Liver (tissue), 9 donors: ENCODE data around the gene SPN. TPM values are rescaled to one million over a fixed set of nuclear protein-coding genes. Genes with fewer than 3 reads are reported as not detected.

Experiments
- DNase-seq: peaks from one replicate; pipeline ENCODE4 v3.0.0-alpha.2; 2017; ENCODE audit warnings: low spot score
- H3K27ac ChIP-seq, 2 donors: one replicate each; pipeline ENCODE4 v1.7.0; 2013; ENCODE audit warnings: inconsistent platforms in 2 of 2, low read length in 2 of 2, control low read depth in 1 of 2, low read depth in 1 of 2, mild to moderate bottlenecking in 1 of 2
- H3K27me3 ChIP-seq, 4 donors: one replicate each; pipeline versions ENCODE4 v1.6.1 to v1.7.0; 2013; ENCODE audit warnings: low read length in 3 of 4, inconsistent platforms in 1 of 4, mild to moderate bottlenecking in 1 of 4, moderate library complexity in 1 of 4; ENCODE audit not compliant: control insufficient read depth in 4 of 4, insufficient read depth in 4 of 4
- H3K36me3 ChIP-seq, 4 donors: one replicate each; pipeline versions ENCODE4 v1.6.1 to v1.7.0; 2013; ENCODE audit warnings: low read length in 3 of 4, mild to moderate bottlenecking in 3 of 4, low read depth in 1 of 4, moderate library complexity in 1 of 4; ENCODE audit not compliant: control insufficient read depth in 4 of 4, insufficient read depth in 3 of 4
- H3K4me1 ChIP-seq, 4 donors: one replicate each; pipeline versions ENCODE4 v1.6.1 to v1.7.0; 2013; ENCODE audit warnings: low read length in 3 of 4, mild to moderate bottlenecking in 3 of 4, moderate library complexity in 1 of 4; ENCODE audit not compliant: control insufficient read depth in 4 of 4, insufficient read depth in 4 of 4
- H3K4me3 ChIP-seq, 3 donors: one replicate each; pipeline versions ENCODE4 v1.6.1 to v1.7.0; 2013; ENCODE audit warnings: low read length in 3 of 3, control low read depth in 1 of 3, low read depth in 1 of 3, mild to moderate bottlenecking in 1 of 3
- H3K9ac ChIP-seq, 2 donors: one replicate each; pipeline ENCODE4 v1.7.0; 2013; ENCODE audit warnings: low read length in 2 of 2, mild to moderate bottlenecking in 2 of 2, moderate library complexity in 2 of 2, control low read depth in 1 of 2, low read depth in 1 of 2
- H3K9me3 ChIP-seq, 4 donors: one replicate each; pipeline versions ENCODE4 v1.6.1 to v1.7.0; 2013; ENCODE audit warnings: low read length in 3 of 4; ENCODE audit not compliant: control insufficient read depth in 4 of 4
- EGR1 ChIP-seq, 2 donors: IDR thresholded peaks; 2 replicates each; pipeline ENCODE4 v1.6.1; 2016 to 2018; ENCODE audit warnings: antibody characterized with exemption in 2 of 2, low read depth in 2 of 2
- FOXA1 ChIP-seq: IDR thresholded peaks from 2 replicates; pipeline ENCODE4 v1.6.1; 2016; ENCODE audit warnings: antibody characterized with exemption
- FOXA2 ChIP-seq: IDR thresholded peaks from 2 replicates; pipeline ENCODE4 v1.6.1; 2016; ENCODE audit warnings: antibody characterized with exemption
- GABPA ChIP-seq, 2 donors: IDR thresholded peaks in 1 of 2; conservative IDR thresholded peaks in 1 of 2; 2 replicates each; pipeline ENCODE4 v1.6.1; 2016; ENCODE audit warnings: antibody characterized with exemption in 2 of 2, mild to moderate bottlenecking in 1 of 2, moderate library complexity in 1 of 2
- HNF4A ChIP-seq, 2 donors: conservative IDR thresholded peaks; 2 replicates each; pipeline ENCODE4 v1.6.1; 2016; ENCODE audit warnings: antibody characterized with exemption in 2 of 2, mild to moderate bottlenecking in 2 of 2
- HNF4G ChIP-seq: IDR thresholded peaks from 2 replicates; pipeline ENCODE4 v1.6.1; 2016; ENCODE audit warnings: antibody characterized with exemption
- JUND ChIP-seq, 2 donors: IDR thresholded peaks; 2 replicates each; pipeline ENCODE4 v1.6.1; 2016; ENCODE audit warnings: antibody characterized with exemption in 2 of 2
- NR2F2 ChIP-seq: IDR thresholded peaks from 2 replicates; pipeline ENCODE4 v1.6.1; 2016; ENCODE audit warnings: antibody characterized with exemption
- RAD21 ChIP-seq, 2 donors: IDR thresholded peaks; 2 replicates each; pipeline ENCODE4 v1.6.1; 2016; ENCODE audit warnings: antibody characterized with exemption in 2 of 2, mild to moderate bottlenecking in 2 of 2
- RXRA ChIP-seq, 2 donors: IDR thresholded peaks; 2 replicates each; pipeline ENCODE4 v1.6.1; 2017 to 2018; ENCODE audit warnings: antibody characterized with exemption in 2 of 2, mild to moderate bottlenecking in 1 of 2
- SP1 ChIP-seq: IDR thresholded peaks from 2 replicates; pipeline ENCODE4 v1.6.1; 2018; ENCODE audit warnings: antibody characterized with exemption, mild to moderate bottlenecking
- TAF1 ChIP-seq: conservative IDR thresholded peaks from 2 replicates; pipeline ENCODE4 v1.6.1; 2016; ENCODE audit warnings: antibody characterized with exemption, mild to moderate bottlenecking
- YY1 ChIP-seq: IDR thresholded peaks from 2 replicates; pipeline ENCODE4 v1.6.1; 2016; ENCODE audit warnings: antibody characterized with exemption, mild to moderate bottlenecking
- WGBS: extraction: QIAGEN DNeasy Blood & Tissue Kit; methylation state at CpG from one replicate; pipeline ENCODE4 v1.1.7; 2013; 5-methylcytosine and 5-hydroxymethylcytosine counted together
- polyA plus RNA-seq, 2 donors: library from polyadenylated mRNA; stranded (reverse) in 1 of 2; unstranded in 1 of 2; fragments of 200-250 nt in 1 of 2; fragments of >200 nt in 1 of 2; fragmentation: Nextera tagmentation in 1 of 2; extraction: Ambion mirVana in 1 of 2; gene quantifications; one replicate each; pipeline versions ENCODE4 v1.2.1 to v1.2.3, GENCODE V29; 2013 to 2015
- total RNA-seq, 2 donors: library from RNA; depleted of rRNA; stranded (reverse); fragments of >200 nt; gene quantifications; one replicate each; pipeline ENCODE4 v1.2.3, GENCODE V29; 2014
- TF ChIP-seq, protein P1 (sequence below): IDR thresholded peaks from 2 replicates; pipeline ENCODE4 v1.6.1; 2016; ENCODE audit warnings: antibody characterized with exemption, mild to moderate bottlenecking
- TF ChIP-seq, protein P2 (sequence below): IDR thresholded peaks from 2 replicates; pipeline ENCODE4 v1.6.1; 2016; ENCODE audit warnings: antibody characterized with exemption
- TF ChIP-seq, protein P3 (sequence below): IDR thresholded peaks from 2 replicates; pipeline ENCODE4 v1.6.1; 2016; ENCODE audit warnings: antibody characterized with exemption
- TF ChIP-seq, protein P4 (sequence below): fragments of 150-350 bp; IDR thresholded peaks from 2 replicates; pipeline ENCODE4 v1.5.1; 2017; ENCODE audit warnings: improper control_type of control experiment, low read depth, low read length; ENCODE audit not compliant: missing input control
- TF ChIP-seq, protein P5 (sequence below): IDR thresholded peaks from 2 replicates; pipeline ENCODE4 v1.6.1; 2016; ENCODE audit warnings: antibody characterized with exemption
- donor health status: healthy.
- donor health status: healthy.
- donor health status: healthy.
- donor health status: healthy.
- donor health status: healthy.

SPN gene
- total and polyA plus RNA-seq, 4 donors = 0.85 to 31.2 (median 0.91) TPM

DNA sequence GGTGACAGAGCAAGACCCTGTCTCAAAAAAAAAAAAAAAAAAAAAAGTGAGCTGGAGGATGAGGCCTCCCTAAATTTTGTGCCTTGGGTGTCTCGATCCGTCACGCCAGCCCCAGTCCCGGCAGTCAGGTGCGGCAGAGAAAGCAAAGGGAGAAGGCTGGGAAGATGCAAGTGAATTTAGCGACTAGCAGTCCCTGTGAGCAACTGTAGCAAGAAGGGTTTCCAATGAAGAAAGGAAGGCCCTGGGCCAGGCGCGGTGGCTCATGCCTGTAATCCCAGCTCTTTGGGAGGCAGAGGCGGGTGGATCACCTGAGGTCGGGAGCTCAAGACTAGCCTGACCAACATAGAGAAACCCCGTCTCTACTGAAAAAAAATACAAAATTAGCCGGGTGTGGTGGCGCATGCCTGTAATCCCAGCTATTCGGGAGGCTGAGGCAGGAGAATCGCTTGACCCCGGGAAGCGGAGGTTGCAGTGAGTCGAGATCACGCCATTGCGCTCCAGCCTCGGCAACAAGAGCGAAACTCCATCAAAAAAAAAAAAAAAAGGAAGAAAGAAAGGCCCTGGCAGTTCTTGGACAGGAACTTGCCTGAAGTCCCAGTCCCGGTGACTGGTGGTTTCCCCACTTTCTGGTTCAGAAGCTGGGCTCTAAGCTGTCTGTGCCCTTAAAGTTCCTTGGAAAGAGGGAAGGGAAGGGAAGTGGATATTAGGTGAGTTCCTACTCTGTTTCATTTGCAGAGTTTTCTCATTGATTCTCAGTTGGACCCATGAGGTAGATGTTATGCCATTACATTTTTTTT, 14.1 kb downstream of the SPN start (continued):
- TF ChIP-seq, protein P1, sequence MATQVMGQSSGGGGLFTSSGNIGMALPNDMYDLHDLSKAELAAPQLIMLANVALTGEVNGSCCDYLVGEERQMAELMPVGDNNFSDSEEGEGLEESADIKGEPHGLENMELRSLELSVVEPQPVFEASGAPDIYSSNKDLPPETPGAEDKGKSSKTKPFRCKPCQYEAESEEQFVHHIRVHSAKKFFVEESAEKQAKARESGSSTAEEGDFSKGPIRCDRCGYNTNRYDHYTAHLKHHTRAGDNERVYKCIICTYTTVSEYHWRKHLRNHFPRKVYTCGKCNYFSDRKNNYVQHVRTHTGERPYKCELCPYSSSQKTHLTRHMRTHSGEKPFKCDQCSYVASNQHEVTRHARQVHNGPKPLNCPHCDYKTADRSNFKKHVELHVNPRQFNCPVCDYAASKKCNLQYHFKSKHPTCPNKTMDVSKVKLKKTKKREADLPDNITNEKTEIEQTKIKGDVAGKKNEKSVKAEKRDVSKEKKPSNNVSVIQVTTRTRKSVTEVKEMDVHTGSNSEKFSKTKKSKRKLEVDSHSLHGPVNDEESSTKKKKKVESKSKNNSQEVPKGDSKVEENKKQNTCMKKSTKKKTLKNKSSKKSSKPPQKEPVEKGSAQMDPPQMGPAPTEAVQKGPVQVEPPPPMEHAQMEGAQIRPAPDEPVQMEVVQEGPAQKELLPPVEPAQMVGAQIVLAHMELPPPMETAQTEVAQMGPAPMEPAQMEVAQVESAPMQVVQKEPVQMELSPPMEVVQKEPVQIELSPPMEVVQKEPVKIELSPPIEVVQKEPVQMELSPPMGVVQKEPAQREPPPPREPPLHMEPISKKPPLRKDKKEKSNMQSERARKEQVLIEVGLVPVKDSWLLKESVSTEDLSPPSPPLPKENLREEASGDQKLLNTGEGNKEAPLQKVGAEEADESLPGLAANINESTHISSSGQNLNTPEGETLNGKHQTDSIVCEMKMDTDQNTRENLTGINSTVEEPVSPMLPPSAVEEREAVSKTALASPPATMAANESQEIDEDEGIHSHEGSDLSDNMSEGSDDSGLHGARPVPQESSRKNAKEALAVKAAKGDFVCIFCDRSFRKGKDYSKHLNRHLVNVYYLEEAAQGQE = no peak
- TF ChIP-seq JUND (IDR thresholded peaks at IDR 0.05) = no peak

DNA sequence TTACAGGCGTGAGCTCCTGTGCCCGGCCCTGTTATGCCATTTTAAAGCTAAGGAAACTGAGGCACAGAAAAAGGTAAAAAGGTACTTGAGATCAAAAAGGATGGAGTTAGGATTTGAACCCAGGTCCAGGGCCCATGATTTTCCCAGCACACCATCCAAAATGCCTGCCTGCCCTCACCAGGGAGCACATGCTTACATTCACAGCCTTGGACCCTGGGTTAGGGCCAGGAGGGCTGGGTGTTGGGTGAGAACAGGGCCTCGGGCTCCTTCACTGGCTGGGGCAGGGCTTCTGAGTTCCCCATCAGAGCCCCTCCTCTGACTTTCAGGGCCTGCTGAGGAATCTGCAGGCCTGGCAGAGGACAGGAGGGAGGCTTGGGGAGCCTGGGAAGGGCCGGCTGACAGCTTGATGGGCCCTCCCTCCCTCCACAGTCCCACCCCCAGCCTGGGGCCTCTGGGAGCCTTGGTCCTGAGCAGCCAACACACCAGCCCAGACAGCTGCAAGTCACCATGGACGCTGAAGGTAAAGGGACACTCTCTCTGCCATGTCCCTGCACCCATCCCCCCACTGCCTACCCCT, 15.7 kb downstream of the SPN start, which contains the start of gene QPRT:
QPRT (plus strand) TSS at position 490 of the 577 bp plus-strand sequence; CDS start at position 508, 18 bp downstream.
- peak within 1 kb of the TSS; percentile 57 to 86 (median 75) for H3K4me3 ChIP-seq
- WGBS = 50% methylated on average over 5 of the region's 5 CpGs
- peak within 1 kb of the TSS; percentile 71 to 87 for H3K9ac ChIP-seq
- no peaks in the 10 kb centered on the region for H3K9me3 ChIP-seq
- TF ChIP-seq RXRA (IDR thresholded peaks at IDR 0.05) (no peak), HNF4A (conservative IDR thresholded peaks at IDR 0.05) (peak in 1 of 2 donors; percentile 15), GABPA (IDR thresholded peaks at IDR 0.05 in 1 of 2, conservative IDR thresholded peaks at IDR 0.05 in 1 of 2) (no peak), FOXA1 (no peak), NR2F2 (no peak), JUND (IDR thresholded peaks at IDR 0.05) (no peak), RAD21 (IDR thresholded peaks at IDR 0.05) (no peak), TAF1 (peak; percentile 76), HNF4G (no peak), FOXA2 (no peak), YY1 (peak; percentile 63), SP1 (no peak), EGR1 (IDR thresholded peaks at IDR 0.05; ENCODE audit: low read depth in 2 of 2) (no peak)
- TF ChIP-seq, protein P2, sequence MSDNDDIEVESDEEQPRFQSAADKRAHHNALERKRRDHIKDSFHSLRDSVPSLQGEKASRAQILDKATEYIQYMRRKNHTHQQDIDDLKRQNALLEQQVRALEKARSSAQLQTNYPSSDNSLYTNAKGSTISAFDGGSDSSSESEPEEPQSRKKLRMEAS = peak; percentile 29
- TF ChIP-seq, protein P3, sequence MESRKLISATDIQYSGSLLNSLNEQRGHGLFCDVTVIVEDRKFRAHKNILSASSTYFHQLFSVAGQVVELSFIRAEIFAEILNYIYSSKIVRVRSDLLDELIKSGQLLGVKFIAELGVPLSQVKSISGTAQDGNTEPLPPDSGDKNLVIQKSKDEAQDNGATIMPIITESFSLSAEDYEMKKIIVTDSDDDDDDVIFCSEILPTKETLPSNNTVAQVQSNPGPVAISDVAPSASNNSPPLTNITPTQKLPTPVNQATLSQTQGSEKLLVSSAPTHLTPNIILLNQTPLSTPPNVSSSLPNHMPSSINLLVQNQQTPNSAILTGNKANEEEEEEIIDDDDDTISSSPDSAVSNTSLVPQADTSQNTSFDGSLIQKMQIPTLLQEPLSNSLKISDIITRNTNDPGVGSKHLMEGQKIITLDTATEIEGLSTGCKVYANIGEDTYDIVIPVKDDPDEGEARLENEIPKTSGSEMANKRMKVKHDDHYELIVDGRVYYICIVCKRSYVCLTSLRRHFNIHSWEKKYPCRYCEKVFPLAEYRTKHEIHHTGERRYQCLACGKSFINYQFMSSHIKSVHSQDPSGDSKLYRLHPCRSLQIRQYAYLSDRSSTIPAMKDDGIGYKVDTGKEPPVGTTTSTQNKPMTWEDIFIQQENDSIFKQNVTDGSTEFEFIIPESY = no peak
- TF ChIP-seq, protein P1 = no peak
- TF ChIP-seq, protein P4, sequence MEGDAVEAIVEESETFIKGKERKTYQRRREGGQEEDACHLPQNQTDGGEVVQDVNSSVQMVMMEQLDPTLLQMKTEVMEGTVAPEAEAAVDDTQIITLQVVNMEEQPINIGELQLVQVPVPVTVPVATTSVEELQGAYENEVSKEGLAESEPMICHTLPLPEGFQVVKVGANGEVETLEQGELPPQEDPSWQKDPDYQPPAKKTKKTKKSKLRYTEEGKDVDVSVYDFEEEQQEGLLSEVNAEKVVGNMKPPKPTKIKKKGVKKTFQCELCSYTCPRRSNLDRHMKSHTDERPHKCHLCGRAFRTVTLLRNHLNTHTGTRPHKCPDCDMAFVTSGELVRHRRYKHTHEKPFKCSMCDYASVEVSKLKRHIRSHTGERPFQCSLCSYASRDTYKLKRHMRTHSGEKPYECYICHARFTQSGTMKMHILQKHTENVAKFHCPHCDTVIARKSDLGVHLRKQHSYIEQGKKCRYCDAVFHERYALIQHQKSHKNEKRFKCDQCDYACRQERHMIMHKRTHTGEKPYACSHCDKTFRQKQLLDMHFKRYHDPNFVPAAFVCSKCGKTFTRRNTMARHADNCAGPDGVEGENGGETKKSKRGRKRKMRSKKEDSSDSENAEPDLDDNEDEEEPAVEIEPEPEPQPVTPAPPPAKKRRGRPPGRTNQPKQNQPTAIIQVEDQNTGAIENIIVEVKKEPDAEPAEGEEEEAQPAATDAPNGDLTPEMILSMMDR = no peak
- TF ChIP-seq, protein P5, sequence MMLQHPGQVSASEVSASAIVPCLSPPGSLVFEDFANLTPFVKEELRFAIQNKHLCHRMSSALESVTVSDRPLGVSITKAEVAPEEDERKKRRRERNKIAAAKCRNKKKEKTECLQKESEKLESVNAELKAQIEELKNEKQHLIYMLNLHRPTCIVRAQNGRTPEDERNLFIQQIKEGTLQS = no peak
- no peaks in the 10 kb centered on the region for H3K27me3 ChIP-seq
- peaks cover 0 to 2% (median 0%) of the 10 kb centered on the region in 4 donors for H3K36me3 ChIP-seq
- H3K4me1 ChIP-seq = peaks cover 3 to 16% (median 8%) of the 10 kb centered on the region in 4 donors
- peak; percentile 70 for DNase-seq
- peak within 1 kb of the TSS; percentile 82 to 93 for H3K27ac ChIP-seq
